Measurements from ENCODE around the gene CUL2. TPM values are rescaled to one million over a fixed set of nuclear protein-coding genes. Genes with fewer than 3 reads are reported as not detected.

The CUL2 gene
- polyA plus RNA-seq, 1 of the 3 experiments (the other 2 are of a cell fraction): 13.1 TPM

- no peaks in the 10 kb centered on the region for H3K79me2 ChIP-seq (ENCODE audit: insufficient read depth)
- no peak overlapping the region for H3K4me3 ChIP-seq (ENCODE audit: low read depth in 2 of 2, low read length in 1 of 2)
- POLR2A ChIA-PET: no interaction called here
- H3K4me2 ChIP-seq: no peak overlapping the region
- H3K27ac ChIP-seq (ENCODE audit: low read depth in 2 of 2, low read length in 1 of 2): no peak overlapping the region
- no peaks in the 10 kb centered on the region for H3K27me3 ChIP-seq (ENCODE audit: insufficient read depth)
- no peak overlapping the region for H2AFZ ChIP-seq (ENCODE audit: low read depth)
- H3F3A ChIP-seq (replicated peaks; ENCODE audit: insufficient read depth): no peaks in the 10 kb centered on the region
- no peak for DNase-seq
- no peaks in the 10 kb centered on the region for H3K4me1 ChIP-seq (ENCODE audit: control insufficient read depth in 1 of 2, insufficient read depth in 2 of 2, low read depth in 1 of 2, low read length in 1 of 2)
- H3K9me2 ChIP-seq: no peaks in the 10 kb centered on the region
- H3K9ac ChIP-seq: no peak overlapping the region
- peaks cover 11% of the 10 kb centered on the region; the same call in 1 of the 2 replicates for H3K9me3 ChIP-seq
- CTCF ChIA-PET: no interaction called here
- TF ChIP-seq USF1 (IDR thresholded peaks at IDR 0.05; ENCODE audit: borderline replicate concordance, low read depth) (no peak), ZBTB33 (IDR thresholded peaks at IDR 0.05; ENCODE audit: borderline replicate concordance, low read depth) (no peak), REST (IDR thresholded peaks at IDR 0.05; ENCODE audit: low read depth, low read length) (no peak), SMC3 (IDR thresholded peaks at IDR 0.05; ENCODE audit: low read depth, low read length) (no peak), RAD21 (IDR thresholded peaks at IDR 0.05; ENCODE audit: low read length) (no peak)
- 81% methylated on average over 2 of the region's 2 CpGs for WGBS (ENCODE audit: low lambda C conversion rate)
- no peaks in the 10 kb centered on the region for H3K36me3 ChIP-seq (replicated peaks in 1 of 2; ENCODE audit: control insufficient read depth in 1 of 2, insufficient read depth in 2 of 2, low read length in 1 of 2)
- H4K20me1 ChIP-seq (ENCODE audit: insufficient read depth): no peaks in the 10 kb centered on the region
Observed at GRCh38 chr10:34981844-34982243, 108.3 kb downstream of the CUL2 start.

GRCh38 chr10:34979938-34980337 lies 110.2 kb downstream of the CUL2 start:
- Histone ChIP-seq H3K4me3 (ENCODE audit: low read depth in 2 of 2, low read length in 1 of 2) (no peak overlapping the region), H4K20me1 (ENCODE audit: insufficient read depth) (no peaks in the 10 kb centered on the region), H3K9ac (no peak overlapping the region), H3K4me1 (ENCODE audit: control insufficient read depth in 1 of 2, insufficient read depth in 2 of 2, low read depth in 1 of 2, low read length in 1 of 2) (no peaks in the 10 kb centered on the region), H3K36me3 (replicated peaks in 1 of 2; ENCODE audit: control insufficient read depth in 1 of 2, insufficient read depth in 2 of 2, low read length in 1 of 2) (no peaks in the 10 kb centered on the region), H3K79me2 (ENCODE audit: insufficient read depth) (no peaks in the 10 kb centered on the region), H3F3A (replicated peaks; ENCODE audit: insufficient read depth) (no peaks in the 10 kb centered on the region), H2AFZ (ENCODE audit: low read depth) (no peak overlapping the region), H3K27me3 (ENCODE audit: insufficient read depth) (no peaks in the 10 kb centered on the region), H3K27ac (ENCODE audit: low read depth in 2 of 2, low read length in 1 of 2) (no peak overlapping the region), H3K9me3 (peaks cover 5% of the 10 kb centered on the region; the same call in 1 of the 2 replicates), H3K4me2 (no peak overlapping the region), H3K9me2 (no peaks in the 10 kb centered on the region)
- CTCF ChIA-PET: interaction anchor here (1.3 kb wide), 1 partner anchor 14 kb away, joined by 6 read pairs; no protein-coding TSS in a partner anchor
- POLR2A ChIA-PET: no interaction called here
- TF ChIP-seq RFX5 (IDR thresholded peaks at IDR 0.05; ENCODE audit: low read length) (no peak), CHD2 (IDR thresholded peaks at IDR 0.05; ENCODE audit: low read length, partially characterized antibody) (no peak), TEAD4 (IDR thresholded peaks at IDR 0.05; ENCODE audit: borderline replicate concordance, insufficient read depth) (no peak), ZBTB33 (IDR thresholded peaks at IDR 0.05; ENCODE audit: borderline replicate concordance, low read depth) (no peak), REST (IDR thresholded peaks at IDR 0.05; ENCODE audit: low read depth, low read length) (no peak), NRF1 (IDR thresholded peaks at IDR 0.05; ENCODE audit: low read depth, low read length) (no peak), TCF12 (IDR thresholded peaks at IDR 0.05) (no peak), MEF2A (IDR thresholded peaks at IDR 0.05; ENCODE audit: borderline replicate concordance, low read depth) (no peak)
- WGBS (ENCODE audit: low lambda C conversion rate): 72% methylated on average over 2 of the region's 2 CpGs
- no peak for DNase-seq

All from SK-N-SH (cell line).